Activated CD4-positive, alpha-beta memory T cell treated with anti-CD3 and anti-CD28 coated beads, Interleukin-2, amount 10 ng/mL, durations not matched to agents 7 days and 5 days (primary cell): ENCODE data around the gene PANK1. TPM values are rescaled to one million over a fixed set of nuclear protein-coding genes. Genes with fewer than 3 reads are reported as not detected.

ENCODE experiments used
- CTCF ChIA-PET: fragments of 350-600 bp; sonication (Branson Sonifier 250); formaldehyde crosslinking; loops from one replicate; lab custom pipeline; 2021; ENCODE audit warnings: antibody characterized with exemption, inconsistent platforms; lab: Charles Lee
- POLR2A ChIA-PET: fragments of 350-600 bp; sonication (Branson Sonifier 250); formaldehyde crosslinking; loops from one replicate; lab custom pipeline; 2021; ENCODE audit warnings: antibody characterized with exemption; lab: Charles Lee
- DNase-seq: peaks from one replicate; pipeline ENCODE4 v3.0.0-alpha.2; 2020
- H3K27ac Mint-ChIP-seq: one replicate; pipeline ENCODE4 v1.8.0; 2021; ENCODE audit warnings: mild to moderate bottlenecking, mixed read lengths
- H3K27me3 Mint-ChIP-seq: one replicate; pipeline ENCODE4 v1.8.0; 2021; ENCODE audit warnings: mixed read lengths
- H3K36me3 Mint-ChIP-seq: one replicate; pipeline ENCODE4 v1.8.0; 2021; ENCODE audit warnings: low read depth, mixed read lengths
- H3K4me1 Mint-ChIP-seq: one replicate; pipeline ENCODE4 v1.8.0; 2021; ENCODE audit warnings: mixed read lengths
- H3K4me3 Mint-ChIP-seq: one replicate; pipeline ENCODE4 v1.8.0; 2021; ENCODE audit warnings: mild to moderate bottlenecking, mixed read lengths
- H3K9me3 Mint-ChIP-seq: one replicate; pipeline ENCODE4 v1.8.0; 2021; ENCODE audit warnings: mixed read lengths
- total RNA-seq, 2 experiments: library from RNA; stranded (reverse); gene quantifications; one replicate each; pipeline ENCODE4 v1.2.3, GENCODE V29; 2021

Gene PANK1
- total RNA-seq, 2 experiments from 2014 or later: 4.7 to 6.1 TPM

DNA sequence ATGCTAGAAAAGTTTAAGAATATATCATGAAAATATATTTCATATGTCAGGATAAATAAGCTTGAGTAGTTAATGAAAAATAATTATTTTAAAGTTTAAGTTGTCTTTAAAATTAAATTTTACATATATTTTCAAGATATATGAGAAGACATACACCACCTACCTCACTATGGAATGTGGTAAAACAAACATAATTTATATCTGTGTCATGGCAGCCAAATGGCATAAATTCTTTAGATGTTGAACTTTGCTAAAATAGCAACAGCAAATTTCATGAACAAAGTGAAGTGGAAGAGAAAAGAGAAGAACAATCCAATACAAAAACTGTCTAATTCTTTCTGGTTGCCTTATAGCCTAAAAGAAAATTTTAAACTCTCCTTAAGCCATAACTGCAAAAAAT, 70.0 kb downstream of the PANK1 start:
- Mint-ChIP-seq H3K27me3 (no peaks in the 10 kb centered on the region), H3K36me3 (no peaks in the 10 kb centered on the region), H3K4me1 (no peaks in the 10 kb centered on the region), H3K27ac (no peak overlapping the region), H3K9me3 (no peaks in the 10 kb centered on the region), H3K4me3 (no peak overlapping the region)
- POLR2A ChIA-PET: no interaction called here
- no peak for DNase-seq
- CTCF ChIA-PET: no interaction called here

DNA sequence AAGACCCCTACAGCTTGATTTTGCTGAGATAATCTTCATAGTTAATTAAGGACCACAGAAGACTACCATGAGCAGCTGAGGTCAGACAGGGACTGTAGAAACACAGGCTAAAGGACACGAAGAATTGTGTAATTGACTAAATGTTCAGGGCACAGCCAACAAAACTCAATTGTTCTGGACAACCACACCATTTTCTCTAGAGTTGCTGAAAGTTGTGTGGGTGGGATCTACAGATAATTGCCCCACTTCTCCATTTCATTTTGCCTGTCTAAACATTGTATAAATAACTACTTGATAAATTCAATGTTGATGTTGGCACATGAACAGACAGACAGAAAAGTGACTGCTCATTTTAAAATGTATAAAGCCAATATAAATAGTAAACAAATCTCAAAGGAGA, 70.7 kb downstream of the PANK1 start:
- no peak overlapping the region for H3K4me3 Mint-ChIP-seq
- no peak for DNase-seq
- no peaks in the 10 kb centered on the region for H3K9me3 Mint-ChIP-seq
- POLR2A ChIA-PET: no interaction called here
- H3K27ac Mint-ChIP-seq: no peak overlapping the region
- H3K4me1 Mint-ChIP-seq: no peaks in the 10 kb centered on the region
- no peaks in the 10 kb centered on the region for H3K36me3 Mint-ChIP-seq
- CTCF ChIA-PET: no interaction called here
- H3K27me3 Mint-ChIP-seq: no peaks in the 10 kb centered on the region

GRCh38 chr10:89567576-89568245, 77.3 kb downstream of the PANK1 start:
- Mint-ChIP-seq H3K27me3 (peaks cover 24% of the 10 kb centered on the region), H3K27ac (no peak overlapping the region), H3K4me1 (no peaks in the 10 kb centered on the region), H3K36me3 (no peaks in the 10 kb centered on the region), H3K4me3 (no peak overlapping the region), H3K9me3 (no peaks in the 10 kb centered on the region)
- POLR2A ChIA-PET: interaction anchor here (1.2 kb wide), 1 partner anchor 134 kb away, joined by 3 read pairs; the partner anchor contains the start of gene KIF20B
- DNase-seq: no peak
- CTCF ChIA-PET: interaction anchor here (1.0 to 1.1 kb wide), 2 partner anchors 149 to 350 kb away, joined by 3 to 4 read pairs; no protein-coding TSS in a partner anchor

- Mint-ChIP-seq H3K4me3 (no peak overlapping the region), H3K9me3 (no peaks in the 10 kb centered on the region), H3K27ac (no peak overlapping the region), H3K36me3 (no peaks in the 10 kb centered on the region), H3K4me1 (no peaks in the 10 kb centered on the region), H3K27me3 (peaks cover 27% of the 10 kb centered on the region)
- POLR2A ChIA-PET: interaction anchor here (1.2 kb wide), 1 partner anchor 135 kb away, joined by 3 read pairs; the partner anchor contains the start of gene KIF20B
- DNase-seq: no peak
- CTCF ChIA-PET: interaction anchor here (1.0 kb wide), 1 partner anchor 350 kb away, joined by 4 read pairs; no protein-coding TSS in a partner anchor
These were observed 78.0 kb downstream of the PANK1 start for GRCh38 chr10:89566992-89567391.

DNA sequence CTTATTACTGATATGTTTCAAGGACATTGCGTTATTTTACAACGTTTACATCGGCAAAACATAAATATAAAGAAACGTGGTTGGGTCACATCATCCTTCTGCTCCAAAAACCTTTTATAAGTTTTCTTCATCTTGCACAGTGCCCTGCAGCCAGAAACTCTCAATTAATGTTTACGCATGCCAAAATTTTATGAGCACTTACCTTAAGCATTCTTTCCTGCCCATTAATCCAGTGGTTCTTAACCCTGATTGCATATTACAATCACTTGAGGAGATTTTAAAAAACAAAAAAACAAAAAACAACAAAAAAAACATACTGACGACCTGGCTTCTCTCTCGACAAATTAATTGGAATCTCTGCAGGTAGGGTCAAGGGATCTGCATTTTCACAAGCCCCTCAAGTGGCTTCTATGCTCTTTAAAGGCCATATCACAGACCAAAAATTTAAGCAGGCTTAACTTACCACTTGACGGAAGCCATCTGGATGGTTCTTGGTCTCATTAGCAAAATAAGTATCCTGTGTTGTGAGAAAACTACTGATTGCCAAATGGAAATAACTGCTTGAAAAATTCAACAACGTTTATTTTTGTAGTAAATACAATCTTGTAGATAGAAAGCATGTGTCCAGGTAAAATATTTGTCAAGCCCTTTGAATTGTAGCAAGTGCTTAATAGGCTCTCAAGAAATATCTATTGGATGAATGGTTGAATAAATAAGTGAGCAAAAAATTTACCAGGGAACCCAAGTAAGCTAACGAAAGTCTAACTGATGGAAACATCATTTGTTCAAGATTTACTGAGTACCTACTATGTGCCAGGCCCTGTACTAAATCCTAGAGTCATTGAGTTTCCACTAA, 78.7 kb downstream of the PANK1 start:
- Mint-ChIP-seq H3K9me3 (no peaks in the 10 kb centered on the region), H3K4me1 (no peaks in the 10 kb centered on the region), H3K27ac (no peak overlapping the region), H3K36me3 (no peaks in the 10 kb centered on the region), H3K4me3 (no peak overlapping the region), H3K27me3 (peaks cover 27% of the 10 kb centered on the region)
- CTCF ChIA-PET: interaction anchor here (1.0 kb wide), 1 partner anchor 349 kb away, joined by 4 read pairs; no protein-coding TSS in a partner anchor
- POLR2A ChIA-PET: interaction anchor here (1.2 kb wide), 1 partner anchor 136 kb away, joined by 3 read pairs; the partner anchor contains the start of gene KIF20B
- DNase-seq: no peak

DNA sequence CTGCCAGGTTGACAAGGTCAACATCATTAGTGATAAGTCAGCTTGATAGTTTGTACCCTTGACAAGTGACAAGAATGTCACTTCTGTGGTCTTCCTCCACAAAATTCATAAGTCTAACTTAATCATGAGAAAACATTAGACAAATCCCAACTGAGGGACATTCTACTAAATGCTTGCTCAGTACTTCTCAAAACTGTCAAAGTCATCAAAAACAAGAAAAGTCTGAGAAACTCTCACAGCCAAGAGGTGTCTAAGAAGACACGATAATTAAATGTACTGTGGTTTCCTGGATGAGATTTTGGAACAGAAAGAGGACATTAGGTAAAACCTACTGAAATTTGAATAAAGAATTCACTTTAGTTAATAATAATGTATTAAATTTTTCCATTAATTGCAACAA, 79.9 kb downstream of the PANK1 start:
- POLR2A ChIA-PET: no interaction called here
- DNase-seq: no peak
- Mint-ChIP-seq H3K36me3 (no peaks in the 10 kb centered on the region), H3K27ac (no peak overlapping the region), H3K4me3 (no peak overlapping the region), H3K4me1 (no peaks in the 10 kb centered on the region), H3K27me3 (peaks cover 27% of the 10 kb centered on the region), H3K9me3 (no peaks in the 10 kb centered on the region)
- CTCF ChIA-PET: interaction anchor here (1.2 to 1.3 kb wide), 2 partner anchors 307 to 347 kb away, joined by 4 read pairs; no protein-coding TSS in a partner anchor

GRCh38 chr10:89563861-89564478, 81.1 kb downstream of the PANK1 start:
- Mint-ChIP-seq H3K4me1 (no peaks in the 10 kb centered on the region), H3K36me3 (no peaks in the 10 kb centered on the region), H3K27ac (no peak overlapping the region), H3K9me3 (no peaks in the 10 kb centered on the region), H3K27me3 (peaks cover 30% of the 10 kb centered on the region), H3K4me3 (no peak overlapping the region)
- ChIA-PET POLR2A (no interaction called here), CTCF (interaction anchor here (0.8 to 1.3 kb wide), 4 partner anchors 12 to 346 kb away, joined by 3 to 4 read pairs (median 4); no protein-coding TSS in a partner anchor)
- DNase-seq: no peak

DNA sequence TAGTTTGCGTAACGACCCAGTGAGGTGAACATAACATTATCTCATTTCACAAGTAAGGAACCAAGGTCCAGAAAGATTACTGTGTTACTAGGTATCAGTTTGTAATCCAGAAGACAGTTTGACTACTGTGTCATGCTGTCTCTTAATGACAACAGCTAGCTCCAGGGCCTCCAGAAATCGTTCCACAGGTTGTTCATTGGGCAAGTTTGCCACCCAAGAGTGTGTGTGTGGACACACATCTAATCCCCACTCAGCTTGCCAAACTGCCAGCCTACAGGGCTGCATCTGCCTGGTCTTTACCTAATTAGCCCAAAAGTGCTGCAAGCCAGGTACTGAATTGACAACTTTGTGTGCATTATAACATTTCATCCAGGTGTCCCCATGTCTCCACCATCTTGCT, 81.7 kb downstream of the PANK1 start:
- no peak overlapping the region for H3K27ac Mint-ChIP-seq
- H3K27me3 Mint-ChIP-seq: peaks cover 30% of the 10 kb centered on the region
- H3K4me1 Mint-ChIP-seq: no peaks in the 10 kb centered on the region
- ChIA-PET POLR2A (no interaction called here), CTCF (interaction anchor here (1.2 to 1.4 kb wide), 3 partner anchors 301 to 347 kb away, joined by 3 to 5 read pairs (median 4); no protein-coding TSS in a partner anchor)
- H3K9me3 Mint-ChIP-seq: no peaks in the 10 kb centered on the region
- H3K36me3 Mint-ChIP-seq: no peaks in the 10 kb centered on the region
- DNase-seq: no peak
- H3K4me3 Mint-ChIP-seq: no peak overlapping the region

DNA sequence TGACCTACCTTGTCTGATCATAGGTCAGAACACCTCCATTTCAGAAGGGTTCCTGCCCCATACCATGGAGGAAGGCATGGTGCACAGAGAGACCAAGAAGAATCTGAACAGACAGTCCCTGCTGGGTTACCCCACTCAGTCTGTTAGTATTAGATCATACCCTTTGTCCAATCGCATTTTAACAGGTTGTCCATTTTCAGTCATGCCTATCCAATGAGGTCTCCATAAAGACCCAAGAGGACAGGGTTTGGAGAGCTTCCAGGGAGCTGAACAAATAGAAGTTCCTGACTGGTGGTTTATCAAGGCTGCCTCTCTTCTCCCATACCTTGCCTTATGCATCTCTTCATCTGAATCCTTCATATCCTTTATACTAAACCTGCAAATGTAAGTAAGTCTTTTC, 88.4 kb downstream of the PANK1 start:
- CTCF ChIA-PET: interaction anchor here (2.1 kb wide), 1 partner anchor 187 kb away, joined by 5 read pairs; no protein-coding TSS in a partner anchor

DNA sequence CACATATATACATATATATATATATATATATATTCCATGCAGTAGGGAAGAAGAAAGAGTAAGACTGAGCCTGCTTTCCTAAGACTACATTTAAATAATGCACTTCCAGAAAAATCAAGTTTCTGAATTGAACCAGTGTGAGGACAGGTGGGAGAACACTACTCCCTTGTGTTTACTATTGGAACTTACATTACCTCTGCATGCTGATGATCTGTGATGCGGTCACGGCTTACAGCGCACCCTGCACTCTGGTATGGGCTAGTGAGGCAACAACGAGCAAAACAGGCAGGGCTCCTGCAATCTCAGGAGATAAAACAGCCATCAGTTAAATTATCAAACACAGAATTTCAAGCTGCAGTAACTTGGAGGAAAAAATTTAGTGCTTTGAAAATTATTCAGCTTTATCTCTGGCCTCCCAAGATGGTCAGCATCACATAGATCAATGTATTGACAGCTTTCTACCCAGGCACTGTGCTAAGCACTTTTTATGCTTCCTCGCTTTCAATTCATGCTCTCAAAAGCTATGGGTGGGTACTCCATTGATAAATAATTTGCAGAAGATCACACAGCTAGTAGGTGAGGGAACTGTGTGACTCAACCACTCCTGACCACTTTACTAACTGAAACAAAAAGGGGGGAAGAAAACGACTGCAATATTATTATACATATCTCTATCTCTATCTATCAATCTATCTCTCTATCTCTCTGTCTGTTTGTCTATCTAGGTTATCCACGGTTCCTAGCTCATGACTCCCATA, 89.2 kb downstream of the PANK1 start:
- Mint-ChIP-seq H3K36me3 (no peaks in the 10 kb centered on the region), H3K9me3 (no peaks in the 10 kb centered on the region), H3K4me3 (no peak overlapping the region), H3K4me1 (no peaks in the 10 kb centered on the region), H3K27ac (no peak overlapping the region), H3K27me3 (peaks cover 4% of the 10 kb centered on the region)
- CTCF ChIA-PET: interaction anchor here (0.7 to 2.1 kb wide), 2 partner anchors 186 to 411 kb away, joined by 3 to 5 read pairs; no protein-coding TSS in a partner anchor
- POLR2A ChIA-PET: no interaction called here
- DNase-seq: no peak

More for the DNA sequence above, 88.4 kb downstream of the PANK1 start:
- no peaks in the 10 kb centered on the region for H3K9me3 Mint-ChIP-seq
- no peak for DNase-seq
- no peak overlapping the region for H3K4me3 Mint-ChIP-seq
- no peaks in the 10 kb centered on the region for H3K36me3 Mint-ChIP-seq
- POLR2A ChIA-PET: no interaction called here
- H3K27ac Mint-ChIP-seq: no peak overlapping the region
- H3K27me3 Mint-ChIP-seq: peaks cover 4% of the 10 kb centered on the region
- no peaks in the 10 kb centered on the region for H3K4me1 Mint-ChIP-seq

DNA sequence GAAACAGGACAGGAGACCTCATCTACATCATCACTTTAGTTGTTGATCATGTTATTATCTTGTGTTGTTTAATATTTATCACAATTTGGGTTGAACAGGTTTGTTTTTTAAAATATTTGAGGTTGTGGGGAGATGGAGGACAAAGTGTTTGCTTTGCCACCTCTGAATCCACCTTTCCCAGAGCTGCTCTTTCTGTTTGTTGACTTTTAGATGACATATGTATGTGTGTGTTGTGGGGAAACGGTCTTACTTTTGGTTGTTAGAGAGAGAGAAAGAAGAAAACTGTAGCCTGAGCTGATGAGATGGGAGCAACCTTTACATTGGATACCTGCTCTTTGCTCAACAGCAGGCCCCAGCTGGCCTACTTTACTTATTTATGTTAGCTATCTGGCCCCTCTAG, 90.6 kb downstream of the PANK1 start:
- no peaks in the 10 kb centered on the region for H3K36me3 Mint-ChIP-seq
- CTCF ChIA-PET: interaction anchor here (2.1 kb wide), 1 partner anchor 185 kb away, joined by 5 read pairs; no protein-coding TSS in a partner anchor
- no peak for DNase-seq
- POLR2A ChIA-PET: no interaction called here
- H3K9me3 Mint-ChIP-seq: no peaks in the 10 kb centered on the region
- no peaks in the 10 kb centered on the region for H3K4me1 Mint-ChIP-seq
- peaks cover 5% of the 10 kb centered on the region for H3K27me3 Mint-ChIP-seq
- H3K27ac Mint-ChIP-seq: no peak overlapping the region
- no peak overlapping the region for H3K4me3 Mint-ChIP-seq
